Measurements from ENCODE around the gene PICALM. TPM values are rescaled to one million over a fixed set of nuclear protein-coding genes. Genes with fewer than 3 reads are reported as not detected.

Gene PICALM
- total and polyA plus RNA-seq, 10 of the 15 experiments (the other 5 are each of a cell fraction or from before 2014, with no cell fraction given) = 4.3 to 150 (median 41.8) TPM

- TF ChIP-seq YY1 (IDR thresholded peaks at IDR 0.05; ENCODE audit: low read depth, low read length) (no peak), CBX5 (IDR thresholded peaks at IDR 0.05; ENCODE audit: low read depth) (no peak), NFIC (IDR thresholded peaks at IDR 0.05; ENCODE audit: low read depth, low read length) (no peak), USF2 (IDR thresholded peaks at IDR 0.05; ENCODE audit: borderline replicate concordance, low read depth, low read length) (no peak), HSF1 (IDR thresholded peaks at IDR 0.05; ENCODE audit: low read depth, low read length) (no peak), DPF2 (IDR thresholded peaks at IDR 0.05) (no peak; the same call in 1 of the 2 replicates), CHD2 (IDR thresholded peaks at IDR 0.05; ENCODE audit: borderline replicate concordance, low read depth, low read length) (no peak), CBFB (IDR thresholded peaks at IDR 0.05; ENCODE audit: low read depth) (no peak), RUNX3 (IDR thresholded peaks at IDR 0.05; ENCODE audit: low read length) (no peak), ZZZ3 (IDR thresholded peaks at IDR 0.05; ENCODE audit: control insufficient read depth, insufficient read length, low read depth) (no peak), TBL1XR1 (IDR thresholded peaks at IDR 0.05; ENCODE audit: low read depth, low read length) (no peak), REST (IDR thresholded peaks at IDR 0.05; ENCODE audit: low read depth, low read length) (no peak), BCL3 (IDR thresholded peaks at IDR 0.05; ENCODE audit: borderline replicate concordance, insufficient read depth, low read depth, low read length, poor library complexity, severe bottlenecking) (no peak)
- TF ChIP-seq, protein P1, sequence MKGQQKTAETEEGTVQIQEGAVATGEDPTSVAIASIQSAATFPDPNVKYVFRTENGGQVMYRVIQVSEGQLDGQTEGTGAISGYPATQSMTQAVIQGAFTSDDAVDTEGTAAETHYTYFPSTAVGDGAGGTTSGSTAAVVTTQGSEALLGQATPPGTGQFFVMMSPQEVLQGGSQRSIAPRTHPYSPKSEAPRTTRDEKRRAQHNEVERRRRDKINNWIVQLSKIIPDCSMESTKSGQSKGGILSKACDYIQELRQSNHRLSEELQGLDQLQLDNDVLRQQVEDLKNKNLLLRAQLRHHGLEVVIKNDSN (IDR thresholded peaks at IDR 0.05; ENCODE audit: borderline replicate concordance, extremely low read length, insufficient read depth, low read depth, low read length) = no peak
Observed at GRCh38 chr11:86068138-86068871, 579 bp downstream of the PICALM start (continued).

All from GM12878 (cell line).